HS-5 (cell line): ENCODE results near the gene EEF2.
A peak's percentile ranks its signal among the peaks of the same experiment; 100 is the strongest.
"Not testable (repeated sequence)": the region's sequence is repeated elsewhere in the genome, so short reads cannot be mapped to it uniquely, and the experiment has no call there.

Experiments used
- DNase-seq: peaks from one replicate; pipeline ENCODE4 v3.0.0-alpha.2; 2012; ENCODE audit warnings: low read depth

EEF2 gene

DNA sequence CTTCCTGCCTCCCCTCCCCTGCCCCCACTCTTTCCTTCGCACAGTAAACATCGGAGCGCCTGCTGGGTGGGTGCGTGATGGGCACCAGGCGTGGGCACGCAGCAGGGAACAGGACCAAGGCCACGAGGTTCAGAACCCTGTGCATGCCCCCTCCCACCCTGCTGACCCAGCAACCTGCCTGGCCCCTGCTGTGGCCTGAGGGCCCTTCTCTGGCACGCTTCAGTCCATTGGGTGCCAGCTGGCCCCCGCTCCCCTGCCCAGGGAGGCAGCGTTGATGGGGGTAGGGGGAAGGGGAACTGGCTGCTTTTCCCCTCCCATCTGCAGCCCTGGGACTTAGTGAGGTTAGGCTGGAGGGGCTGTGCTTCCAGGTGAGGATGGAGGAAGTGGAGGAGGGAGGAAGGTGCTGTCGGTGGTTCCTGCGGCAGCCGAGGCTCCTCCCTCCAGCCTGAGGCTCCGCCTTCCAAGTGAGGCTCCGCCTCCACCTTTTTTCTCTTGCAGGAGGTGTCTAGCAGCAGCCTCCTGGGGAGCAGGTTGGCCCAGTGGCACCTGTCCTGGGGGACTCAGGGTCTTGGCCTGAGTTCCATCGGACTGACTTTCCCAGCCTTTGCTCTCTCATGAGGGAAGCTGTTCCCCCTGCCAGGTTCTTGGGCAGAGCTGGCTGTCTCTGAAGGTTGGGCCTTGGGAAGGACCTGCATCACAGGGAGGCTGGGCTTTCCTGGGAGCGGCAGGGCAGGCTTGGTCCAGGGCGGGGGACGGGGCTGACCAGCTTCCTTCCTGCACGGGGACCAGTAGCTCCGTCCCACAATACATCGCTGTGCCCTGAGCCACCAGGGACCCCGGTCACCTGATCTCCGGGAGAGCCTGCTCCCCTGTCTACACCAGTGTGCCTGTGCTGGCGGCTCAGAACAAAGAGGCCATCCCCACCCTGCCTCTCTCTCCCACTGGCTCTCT lies 29.6 kb upstream of the EEF2 start:
- DNase-seq: no peak

DNA sequence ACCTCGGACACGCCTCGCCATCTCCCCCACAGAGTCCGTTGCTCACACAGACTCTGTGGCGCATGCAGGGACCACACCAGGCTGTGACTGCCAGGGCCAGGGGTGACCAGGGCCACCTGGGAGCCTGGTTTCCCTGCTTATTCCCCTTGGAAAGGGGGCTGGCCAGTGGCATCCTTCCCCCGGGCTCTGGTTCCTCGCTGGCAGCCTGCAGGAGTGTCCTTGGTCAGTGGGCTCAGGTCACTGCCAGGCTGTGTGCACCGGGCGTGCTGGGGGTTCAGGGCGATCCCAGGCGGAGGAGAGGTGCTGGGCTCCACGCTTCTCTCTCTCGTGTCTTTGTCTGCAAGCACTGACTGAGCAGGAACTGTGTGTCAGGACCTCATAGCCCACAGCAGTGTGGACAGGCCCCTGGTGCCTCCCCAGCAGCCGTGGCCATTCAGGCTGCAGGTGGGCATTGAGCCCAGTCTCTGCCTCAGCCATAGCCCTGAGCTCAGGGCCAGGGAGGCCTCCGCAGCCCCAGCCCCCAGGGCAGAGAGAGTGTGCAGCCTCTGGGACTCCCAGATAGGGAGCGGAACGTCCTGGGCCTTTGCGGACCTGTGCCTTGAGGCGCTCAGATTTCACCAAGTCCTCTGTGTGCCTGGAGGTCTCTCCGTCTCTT lies 28.8 kb upstream of the EEF2 start:
- DNase-seq: no peak

DNA sequence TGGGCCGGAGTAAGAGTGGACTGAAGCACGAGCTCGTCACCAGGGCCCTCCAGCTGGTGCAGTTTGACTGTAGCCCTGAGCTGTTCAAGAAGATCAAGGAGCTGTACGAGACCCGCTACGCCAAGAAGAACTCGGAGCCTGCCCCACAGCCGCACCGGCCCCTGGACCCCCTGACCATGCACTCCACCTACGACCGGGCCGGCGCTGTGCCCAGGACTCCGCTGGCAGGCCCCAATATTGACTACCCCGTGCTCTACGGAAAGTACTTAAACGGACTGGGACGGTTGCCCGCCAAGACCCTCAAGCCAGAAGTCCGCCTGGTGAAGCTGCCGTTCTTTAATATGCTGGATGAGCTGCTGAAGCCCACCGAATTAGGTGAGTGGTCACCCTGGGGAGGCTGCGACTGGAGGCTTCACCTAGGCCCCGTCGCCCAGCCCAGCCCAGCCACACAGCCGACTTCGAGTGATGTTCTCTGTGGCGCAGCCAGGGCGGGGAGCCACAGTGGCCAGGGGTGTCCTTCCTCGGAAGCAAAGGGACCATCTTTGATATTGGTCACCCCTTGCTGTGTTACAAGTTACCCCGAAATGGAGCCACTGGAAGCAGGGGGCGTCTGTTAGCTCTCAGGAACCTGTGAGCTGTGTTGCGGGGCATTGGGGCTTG lies 27.8 kb upstream of the EEF2 start:
- no peak for DNase-seq

DNA sequence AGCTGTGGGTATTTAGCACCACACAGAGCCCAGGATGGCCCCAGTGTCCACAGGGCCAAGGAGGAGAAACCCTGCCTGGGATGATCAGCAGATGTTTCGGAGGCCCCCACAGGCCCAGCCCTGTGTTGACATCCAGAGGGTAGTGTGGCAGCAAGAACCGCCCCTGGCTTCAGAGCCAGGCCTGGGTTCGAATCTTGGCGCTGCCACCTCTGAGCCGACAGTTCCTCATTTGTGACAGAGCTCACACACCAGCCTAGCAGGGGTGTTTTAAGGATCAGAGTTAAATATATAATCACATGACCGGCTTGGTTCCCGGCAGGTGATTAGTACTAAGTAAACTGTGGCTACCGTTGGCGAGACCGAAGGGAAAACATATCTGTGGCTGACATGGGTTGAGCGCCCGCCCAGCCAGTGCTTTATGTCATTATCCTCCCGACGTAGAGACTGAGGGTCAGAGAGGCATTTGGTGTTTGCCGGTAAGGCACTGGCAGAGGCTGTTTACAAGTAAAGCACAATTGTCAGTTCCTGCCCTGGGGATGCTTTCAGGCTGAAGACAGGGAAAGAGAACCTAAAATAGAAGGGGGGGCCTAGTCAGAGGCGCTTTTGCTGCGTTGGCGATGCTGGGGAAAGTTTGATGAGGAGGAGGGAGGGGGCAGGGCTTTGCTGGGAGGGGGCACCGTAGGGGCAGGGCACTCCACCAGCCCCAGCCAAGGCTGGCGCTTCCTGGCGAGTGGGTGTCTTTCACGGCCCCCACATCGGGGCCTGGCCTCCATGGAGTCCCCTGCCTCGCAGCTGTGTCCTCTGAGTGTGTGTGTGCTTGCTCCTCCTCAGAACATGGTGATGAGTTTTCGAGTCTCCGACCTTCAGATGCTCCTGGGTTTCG lies 27.1 kb upstream of the EEF2 start:
- DNase-seq: no peak

DNA sequence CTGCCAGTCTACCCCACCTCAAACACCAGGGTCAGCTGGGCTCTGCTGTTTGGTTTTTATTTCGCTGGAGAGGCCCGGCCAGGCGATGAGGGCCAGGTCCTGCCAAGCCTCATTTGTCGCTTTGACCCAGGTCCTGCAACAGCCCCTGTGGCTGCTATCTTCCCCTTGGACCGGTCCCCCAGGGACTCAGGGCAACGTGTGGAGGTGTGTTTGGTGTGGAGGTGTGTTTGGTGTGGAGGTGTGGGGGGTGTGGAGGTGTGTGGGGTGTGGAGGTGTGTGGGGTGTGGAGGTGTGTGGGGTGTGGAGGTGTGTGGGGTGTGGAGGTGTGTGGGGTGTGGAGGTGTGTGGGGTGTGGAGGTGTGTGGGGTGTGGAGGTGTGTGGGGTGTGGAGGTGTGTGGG lies 26.2 kb upstream of the EEF2 start:
- not testable (repeated sequence) for DNase-seq

DNA sequence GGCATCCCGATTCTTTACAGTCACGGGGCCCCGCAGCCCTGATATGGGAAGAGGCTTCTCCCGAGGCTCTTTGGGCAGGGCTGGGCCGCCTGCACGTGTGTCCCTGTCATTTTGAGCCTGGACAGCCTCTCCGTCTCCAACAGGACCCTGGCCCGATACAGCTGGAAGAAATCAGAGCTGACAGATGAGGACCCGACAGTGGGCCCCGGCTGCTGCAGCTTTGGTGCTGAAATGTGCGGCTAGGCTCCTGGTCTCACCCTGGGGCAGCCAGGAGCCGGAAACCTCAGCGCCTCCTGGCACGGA lies 25.5 kb upstream of the EEF2 start:
- no peak for DNase-seq

DNA sequence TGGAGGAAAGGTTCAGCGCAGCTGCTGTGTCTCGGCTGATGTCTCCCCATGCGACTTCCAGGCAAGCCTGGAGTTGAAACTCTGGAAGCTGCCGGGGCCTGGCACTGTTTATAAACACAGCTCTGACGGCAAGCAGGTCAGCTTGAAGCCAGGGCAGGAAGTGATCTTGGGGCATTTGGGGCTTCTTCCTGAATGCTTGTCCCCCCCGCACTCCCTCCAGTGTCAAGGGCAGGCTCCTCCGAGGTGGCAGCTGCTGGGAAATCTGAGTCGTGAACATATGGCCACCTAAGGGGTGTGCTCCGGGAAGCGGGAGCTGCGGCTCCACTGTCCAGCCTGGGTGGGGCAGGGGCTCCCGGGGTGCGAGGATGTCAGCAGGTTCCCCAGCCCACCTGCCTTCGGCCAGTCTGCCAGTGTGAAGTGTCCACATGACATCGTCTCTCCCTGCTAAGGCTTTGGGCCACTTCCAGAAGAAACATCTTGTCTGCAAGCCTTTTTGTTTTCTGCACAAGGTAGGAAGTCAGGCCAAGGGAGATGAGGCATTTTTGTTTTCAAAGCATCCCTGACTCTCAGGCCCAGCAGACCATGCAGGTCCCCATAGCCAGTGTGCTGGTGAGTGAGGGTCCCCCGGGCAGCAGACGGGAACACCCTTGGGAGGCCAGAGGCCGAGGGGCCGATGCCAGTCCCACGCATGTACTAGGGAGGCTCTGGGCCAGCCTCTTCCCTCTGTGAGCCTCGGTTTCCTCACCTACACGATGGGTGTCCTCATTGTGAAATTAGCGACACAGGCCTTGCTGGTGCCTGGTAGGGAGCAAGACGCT lies 24.9 kb upstream of the EEF2 start:
- no peak for DNase-seq

DNA sequence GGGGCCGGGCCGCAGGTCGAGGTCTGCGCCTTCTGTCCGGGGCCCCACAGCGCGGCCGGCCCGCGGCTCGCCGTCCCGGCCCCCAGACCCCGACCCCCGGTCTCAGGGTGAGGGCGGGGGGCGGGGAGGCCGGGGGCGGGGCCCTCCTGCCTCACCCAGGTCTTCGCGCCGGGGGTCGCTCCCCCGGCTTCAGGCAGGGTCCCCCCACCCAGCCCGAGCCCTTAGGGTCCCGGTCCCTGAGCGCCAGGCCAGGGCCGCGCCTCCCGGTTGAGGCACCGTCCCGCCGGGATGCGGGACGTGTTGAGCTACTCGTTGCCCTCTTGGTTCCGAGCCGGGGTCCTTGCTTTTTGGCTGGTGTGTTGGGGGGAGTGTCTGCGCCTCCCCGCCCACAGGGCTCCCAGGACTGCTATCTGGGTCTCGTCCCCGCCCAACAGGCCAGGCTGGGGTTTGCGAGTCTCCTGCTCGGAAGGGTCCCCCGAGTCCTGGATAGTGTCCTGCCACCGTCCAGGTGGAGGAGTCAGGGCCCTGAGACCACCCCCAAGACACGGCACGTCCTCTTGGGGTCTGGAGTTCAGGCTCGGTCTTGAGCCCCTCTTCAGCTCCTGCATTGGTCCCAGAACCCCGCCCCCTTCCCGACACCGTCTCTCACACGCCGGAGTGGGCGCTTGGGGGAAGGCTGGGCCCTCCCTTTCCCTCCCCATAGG lies 22.7 kb upstream of the EEF2 start:
- no peak for DNase-seq

DNA sequence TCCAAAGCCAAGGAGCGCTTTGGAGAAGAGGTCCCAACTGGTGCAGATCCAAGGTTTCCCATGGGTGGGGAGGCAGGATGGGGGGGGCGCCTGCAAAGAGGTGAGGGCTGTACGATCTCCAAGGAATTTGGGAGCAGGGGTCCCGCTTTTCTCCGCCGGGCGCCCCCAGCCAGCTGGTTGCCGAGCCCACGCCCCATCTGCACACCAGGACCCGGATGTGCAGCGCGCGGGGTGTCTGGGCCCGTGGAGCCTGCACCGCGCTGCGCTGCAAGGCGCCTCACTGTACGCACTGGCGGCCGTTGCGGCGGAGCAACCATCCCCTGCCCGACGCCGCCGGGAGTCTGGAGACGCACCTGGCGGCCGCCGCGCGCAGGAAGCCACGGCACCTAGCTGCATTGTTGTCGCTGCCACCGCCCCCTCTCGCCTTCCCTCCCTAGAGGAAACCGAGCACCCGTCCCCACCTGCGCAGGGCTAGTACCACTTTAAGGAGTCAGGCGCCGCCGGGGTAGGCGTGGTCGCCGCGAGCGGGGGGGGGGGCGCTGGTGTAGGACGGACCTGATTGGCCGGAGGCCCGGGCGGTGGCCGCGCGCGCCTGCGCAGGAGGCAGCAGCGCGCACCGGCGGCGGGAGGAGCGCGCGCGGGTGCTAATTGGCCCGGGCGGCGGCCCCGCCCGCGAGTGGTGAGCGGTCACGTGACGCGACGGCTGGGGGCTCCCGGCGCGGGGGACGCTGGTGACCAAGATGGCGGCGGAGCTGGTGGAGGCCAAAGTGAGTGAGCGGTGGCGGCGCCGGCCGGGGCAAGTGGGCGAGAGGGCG lies 22.0 kb upstream of the EEF2 start, which contains the start of gene PIAS4:
PIAS4 (plus strand) TSS at position 716 of the 815 bp plus-strand sequence; CDS start at position 741, 25 bp downstream.
- DNase-seq: peak; percentile 78

DNA sequence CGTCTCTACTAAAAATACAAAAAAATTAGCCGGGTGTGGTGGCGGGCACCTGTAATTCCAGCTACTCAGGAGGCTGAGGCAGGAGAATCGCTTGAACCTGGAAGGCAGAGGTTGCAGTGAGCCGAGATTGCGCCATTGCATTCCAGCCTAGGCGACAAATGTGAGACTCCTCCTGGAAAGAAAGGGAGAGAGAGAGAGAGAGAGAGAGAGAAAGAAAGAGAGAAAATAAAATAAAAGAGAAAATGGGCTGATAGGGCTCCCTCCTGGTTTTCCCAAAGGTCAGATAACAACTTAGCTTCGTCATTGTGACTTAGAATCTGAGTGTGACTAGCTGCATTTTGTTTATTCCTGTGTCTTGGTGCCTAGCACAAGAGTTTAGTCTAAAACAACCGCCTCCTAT lies 20.2 kb upstream of the EEF2 start:
- not testable (repeated sequence) for DNase-seq

DNA sequence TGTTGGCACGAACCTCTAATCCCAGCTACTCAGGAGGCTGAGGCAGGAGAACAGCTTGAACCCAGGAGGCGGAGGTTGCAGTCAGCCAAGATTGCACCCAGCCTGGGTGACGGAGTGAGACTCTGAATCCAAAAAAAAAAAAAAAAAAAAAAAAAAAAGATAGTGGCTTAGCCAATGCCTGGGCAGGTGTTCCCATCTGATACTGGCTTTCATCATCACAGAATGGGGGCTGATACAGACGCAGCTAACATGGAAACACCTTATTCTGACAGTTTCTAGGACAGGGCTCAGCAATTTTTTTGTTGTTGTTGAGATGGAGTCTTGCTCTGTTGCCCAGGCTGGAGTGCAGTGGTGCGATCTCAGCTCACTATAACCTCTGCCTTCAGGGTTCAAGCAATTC lies 15.5 kb upstream of the EEF2 start:
- DNase-seq: not testable (repeated sequence)

DNA sequence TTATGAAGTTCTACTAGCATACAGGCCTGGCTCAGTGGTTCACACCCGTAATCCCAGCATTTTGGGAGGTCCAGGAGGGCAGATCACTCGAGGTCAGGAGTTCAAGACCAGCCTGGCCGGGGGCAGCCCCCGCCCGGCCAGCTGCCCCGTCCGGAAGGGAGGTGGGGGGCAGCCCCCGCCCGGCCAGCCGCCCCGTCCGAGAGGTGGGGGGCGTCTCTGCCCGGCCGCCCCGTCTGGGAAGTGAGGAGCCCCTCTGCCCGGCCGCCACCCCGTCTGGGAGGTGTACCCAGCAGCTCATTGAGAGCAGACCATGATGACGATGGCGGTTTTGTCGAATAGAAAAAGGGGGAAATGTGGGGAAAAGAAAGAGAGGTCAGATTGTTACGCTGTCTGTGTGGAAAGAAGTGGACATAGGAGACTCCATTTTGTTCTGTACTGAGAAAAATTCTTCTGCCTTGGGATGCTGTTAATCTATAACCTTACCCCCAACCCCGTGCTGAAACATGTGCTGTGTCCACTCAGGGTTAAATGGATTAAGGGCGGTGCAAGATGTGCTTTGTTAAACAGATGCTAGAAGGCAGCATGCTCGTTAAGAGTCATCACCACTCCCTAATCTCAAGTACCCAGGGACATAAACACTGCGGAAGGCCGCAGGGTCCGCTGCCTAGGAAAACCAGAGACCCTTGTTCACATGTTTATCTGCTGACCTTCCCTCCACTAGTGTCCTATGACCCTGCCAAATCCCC lies 13.6 kb upstream of the EEF2 start:
- not testable (repeated sequence) for DNase-seq

DNA sequence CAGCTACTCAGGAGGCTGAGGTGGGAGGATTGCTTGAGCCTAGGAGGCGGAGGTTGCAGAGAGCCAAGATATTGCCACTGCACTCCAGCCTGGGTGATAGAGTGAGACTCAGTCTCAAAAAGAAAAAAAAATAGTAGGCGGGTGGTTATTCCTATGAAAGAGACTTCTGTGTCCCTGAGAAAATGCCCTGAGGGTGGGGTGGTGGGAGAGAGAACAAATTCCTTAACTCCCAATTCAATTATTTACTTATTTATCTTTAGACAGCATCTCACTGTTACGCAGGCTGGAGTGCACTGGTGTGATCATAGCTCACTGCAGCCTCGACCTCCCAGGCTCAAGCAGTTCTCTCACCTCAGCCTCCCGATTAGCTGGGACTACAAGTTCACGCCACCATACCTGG lies 10.3 kb upstream of the EEF2 start:
- DNase-seq: no peak

DNA sequence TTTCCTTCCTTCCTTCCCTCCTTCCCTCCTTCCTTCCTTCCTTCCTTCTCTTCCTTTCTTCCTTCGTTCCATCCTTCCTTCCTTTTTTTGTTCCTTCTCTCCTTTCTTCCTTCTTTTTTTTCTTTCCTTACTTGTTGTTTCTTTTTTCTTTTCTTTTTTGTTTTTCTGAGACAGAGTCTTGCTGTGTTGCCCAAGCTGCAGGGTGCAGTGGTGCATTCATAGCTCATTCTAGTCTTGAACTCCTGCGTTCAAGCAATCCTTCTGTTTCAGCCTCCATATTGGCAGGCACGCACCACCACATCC lies 5.5 kb upstream of the EEF2 start:
- no peak for DNase-seq

DNA sequence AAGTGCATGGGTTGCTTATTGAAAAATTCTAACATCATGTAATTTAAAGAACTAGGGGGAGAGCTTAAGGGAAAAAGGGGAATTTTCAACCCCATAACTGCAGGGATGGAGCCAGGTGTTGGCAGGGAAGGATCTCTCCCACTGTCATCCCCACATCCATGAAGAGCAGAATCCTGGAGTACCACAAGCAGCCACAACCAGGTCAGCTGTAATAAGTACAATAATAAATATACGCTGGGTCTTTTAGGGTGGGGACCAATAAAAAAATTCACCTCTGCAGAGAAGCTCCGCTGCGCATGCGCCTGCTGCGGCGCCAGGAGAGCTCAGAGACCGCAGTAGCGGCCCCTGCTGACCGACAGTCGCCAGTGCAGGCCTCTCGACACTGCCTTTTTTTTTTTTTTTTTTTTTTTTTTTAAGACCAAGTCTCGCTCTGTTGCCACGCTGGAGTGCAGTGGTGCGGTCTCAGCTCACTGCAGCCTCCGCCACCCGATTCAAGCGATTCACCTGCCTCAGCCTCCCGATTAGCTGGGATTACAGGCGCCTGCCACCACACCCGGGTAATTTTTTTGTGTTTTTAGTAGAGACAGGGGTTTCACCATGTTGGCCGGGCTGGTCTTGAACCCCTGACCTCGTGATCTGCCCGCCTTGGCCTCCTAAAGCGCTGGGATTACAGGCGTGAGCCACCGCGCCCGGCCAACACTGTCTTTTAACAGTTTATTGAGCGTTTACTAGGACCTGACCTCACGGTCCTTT lies 2.5 kb upstream of the EEF2 start:
- no peak for DNase-seq

DNA sequence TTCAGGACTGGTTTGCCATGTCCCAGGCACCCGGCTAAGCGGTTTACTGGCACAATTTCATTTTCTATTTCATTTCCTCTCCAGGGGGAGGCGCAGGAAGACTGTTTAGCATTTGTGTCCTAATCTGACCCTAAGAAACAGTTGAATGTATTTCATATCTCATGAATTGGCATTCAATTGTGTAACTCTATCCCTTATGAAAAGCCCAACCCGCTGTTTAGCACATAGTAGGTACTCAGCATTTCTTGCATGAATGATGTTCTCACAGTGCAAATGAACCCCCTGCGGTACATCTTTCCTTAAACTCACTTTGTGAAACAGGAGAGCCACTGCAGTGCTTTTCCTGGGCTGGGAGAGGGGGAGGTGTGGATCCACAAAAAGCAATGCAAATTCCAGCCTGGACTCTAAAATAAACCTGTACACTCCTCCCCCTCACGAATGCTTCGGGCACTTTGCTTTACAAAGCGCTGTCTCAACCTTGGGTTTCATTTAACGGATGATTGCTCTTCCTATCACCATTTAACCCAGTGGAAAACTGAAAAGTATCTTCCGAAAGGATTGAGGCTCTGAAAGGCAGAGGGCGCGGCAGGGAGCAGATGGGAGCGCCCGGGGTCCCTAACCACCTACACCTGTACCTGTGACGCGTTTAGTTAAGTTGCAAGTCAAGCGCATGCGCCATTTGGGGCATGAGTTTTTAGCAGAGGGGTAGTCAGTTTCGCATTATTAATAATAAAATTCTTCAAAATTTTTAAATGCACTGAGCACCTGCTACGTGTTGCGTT lies 1.2 kb upstream of the EEF2 start:
- DNase-seq: peak; percentile 71

DNA sequence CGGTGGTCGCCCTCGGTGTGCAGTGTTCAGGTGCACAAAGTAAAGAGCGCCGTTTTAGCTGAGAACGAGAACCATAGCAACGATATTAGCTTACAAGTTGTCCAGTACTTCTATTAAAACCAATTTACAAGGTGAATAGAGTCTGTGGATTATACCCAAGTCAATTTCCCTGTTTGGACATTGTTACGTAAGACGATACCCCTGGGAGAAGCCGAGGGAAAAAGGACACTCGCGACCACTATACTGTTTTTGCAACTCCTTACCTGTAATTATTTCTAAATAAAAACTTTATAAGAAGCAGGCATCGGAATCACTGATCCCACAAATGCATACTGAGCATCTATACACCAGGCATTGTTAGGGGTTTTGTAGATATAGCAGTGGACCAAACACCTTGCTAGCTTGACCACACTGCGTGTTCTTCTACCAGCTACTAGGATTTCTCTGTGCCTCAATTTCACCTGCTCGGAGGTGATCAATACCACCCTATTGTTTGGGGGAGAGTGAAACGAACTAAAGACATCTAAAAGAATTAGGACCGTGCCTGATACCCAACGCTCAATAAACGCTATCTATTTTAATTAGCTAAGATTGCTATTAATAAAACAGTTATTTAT lies 488 bp upstream of the EEF2 start:
- DNase-seq: no peak
